ENCODE measurements around the gene PAK5.

DNA sequence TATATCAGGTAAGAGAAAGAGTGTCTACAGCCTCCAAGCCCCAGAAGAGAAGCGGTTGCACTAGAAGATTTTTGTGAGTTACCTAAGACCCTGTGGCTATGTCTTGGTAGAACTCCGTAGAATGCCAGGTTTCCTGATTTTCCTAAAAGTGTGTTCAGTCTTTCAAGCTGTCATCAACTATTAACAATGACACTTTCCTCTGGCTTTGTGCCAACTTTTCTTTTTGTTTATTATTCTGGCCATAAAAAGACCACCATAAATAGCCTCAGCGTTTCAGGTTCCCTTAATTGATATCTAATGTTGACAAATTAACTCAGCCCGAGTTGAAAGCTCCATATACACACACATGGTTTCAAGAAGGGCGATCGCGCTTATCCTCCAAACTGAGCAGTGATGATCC, 1.2 kb downstream of the PAK5 start:
- TF ChIP-seq EP300 (IDR thresholded peaks at IDR 0.05; ENCODE audit: borderline replicate concordance in 1 of 2, low read depth in 1 of 2, low read length in 1 of 2): no peak
- no peak for TF ChIP-seq MEF2A (IDR thresholded peaks at IDR 0.05; ENCODE audit: borderline replicate concordance, low read depth)

Data from SK-N-SH (cell line).